HFF-Myc (cell line): ENCODE measurements around the gene TBX19.

Experiments used
- DNase-seq: peaks from one replicate; pipeline ENCODE4 v3.0.0-alpha.2; 2011; ENCODE audit warnings: low read depth; ENCODE audit errors: extremely low read depth
- H3K4me3 ChIP-seq: replicated peaks from 2 replicates; pipeline ENCODE4 v1.5.1; 2011; ENCODE audit warnings: low read depth, mild to moderate bottlenecking, control low read depth, low read length
- CTCF ChIP-seq: IDR thresholded peaks from 2 replicates; pipeline ENCODE4 v1.5.1; 2012; ENCODE audit warnings: mild to moderate bottlenecking, low read depth, low read length, control low read depth; ENCODE audit errors: missing control alignments

TBX19 gene

GRCh38 chr1:168317309-168317708 is 36.6 kb downstream of the TBX19 start:
- no peak for DNase-seq
- no peak overlapping the region for H3K4me3 ChIP-seq
- no peak for TF ChIP-seq CTCF

GRCh38 chr1:168319691-168320090 is 39.0 kb downstream of the TBX19 start:
- no peak for DNase-seq
- H3K4me3 ChIP-seq: no peak overlapping the region

GRCh38 chr1:168320149-168320548 is 39.5 kb downstream of the TBX19 start:
- DNase-seq: no peak
- no peak overlapping the region for H3K4me3 ChIP-seq
- no peak for TF ChIP-seq CTCF

More at GRCh38 chr1:168319691-168320090, 39.0 kb downstream of the TBX19 start:
- no peak for TF ChIP-seq CTCF

GRCh38 chr1:168320800-168321450 is 40.2 kb downstream of the TBX19 start:
- peak; percentile 60 for DNase-seq
- no peak overlapping the region for H3K4me3 ChIP-seq
- no peak for TF ChIP-seq CTCF

- no peak for DNase-seq
- H3K4me3 ChIP-seq: no peak overlapping the region
- peak; percentile 23 for TF ChIP-seq CTCF
These were observed 41.3 kb downstream of the TBX19 start for GRCh38 chr1:168321945-168322344.

GRCh38 chr1:168324745-168325425 is 44.2 kb downstream of the TBX19 start:
- no peak overlapping the region for H3K4me3 ChIP-seq
- DNase-seq: no peak
- TF ChIP-seq CTCF: no peak
